Fibroblast of lung (primary cell): ENCODE measurements around the gene KIF1C. TPM values are rescaled to one million over a fixed set of nuclear protein-coding genes. Genes with fewer than 3 reads are reported as not detected.

Experiments used
- DNase-seq, 2 donors: peaks; one replicate each; pipeline versions ENCODE4 v3.0.0 to v3.0.0-alpha.2; 2010; ENCODE audit warnings: low read depth in 2 of 2
- H2AFZ ChIP-seq: 2 replicates; pipeline ENCODE4 v1.5.1; 2012; ENCODE audit warnings: low read length, control low read depth, inconsistent platforms
- H3K27ac ChIP-seq: 2 replicates; pipeline ENCODE4 v1.5.1; 2011; ENCODE audit warnings: low read length, control low read depth; ENCODE audit not compliant: insufficient read depth
- H3K27me3 ChIP-seq: 2 replicates; pipeline ENCODE4 v1.5.1; 2011; ENCODE audit warnings: mild to moderate bottlenecking, low read length; ENCODE audit not compliant: control insufficient read depth, insufficient read depth
- H3K36me3 ChIP-seq: 2 replicates; pipeline ENCODE4 v1.5.1; 2011; ENCODE audit warnings: low read length; ENCODE audit not compliant: control insufficient read depth, insufficient read depth
- H3K4me1 ChIP-seq: 2 replicates; pipeline ENCODE4 v1.5.1; 2011; ENCODE audit warnings: low read length; ENCODE audit not compliant: control insufficient read depth, insufficient read depth; ENCODE audit errors: extremely low read depth
- H3K4me2 ChIP-seq: 2 replicates; pipeline ENCODE4 v1.5.1; 2011; ENCODE audit warnings: low read length, control low read depth; ENCODE audit not compliant: insufficient read depth; ENCODE audit errors: extremely low read depth
- H3K4me3 ChIP-seq, 4 experiments: fragments of 200-600 bp in 1 of 4; sonication (generic) in 1 of 4; replicated peaks in 1 of 4; 2 replicates each; pipeline ENCODE4 v1.5.1; 2011 to 2016; ENCODE audit warnings: low read length in 4 of 4, low read depth in 3 of 4, mild to moderate bottlenecking in 3 of 4, control low read depth in 2 of 4, inconsistent platforms in 1 of 4, mixed read lengths in 1 of 4; ENCODE audit not compliant: insufficient read depth in 1 of 4; ENCODE audit errors: control extremely low read depth in 1 of 4
- H3K79me2 ChIP-seq: 2 replicates; pipeline ENCODE4 v1.5.1; 2012; ENCODE audit warnings: mild to moderate bottlenecking, low read length, inconsistent platforms; ENCODE audit not compliant: control insufficient read depth, insufficient read depth
- H3K9ac ChIP-seq: 2 replicates; pipeline ENCODE4 v1.5.1; 2011; ENCODE audit warnings: mild to moderate bottlenecking, low read length, control low read depth; ENCODE audit not compliant: insufficient read depth
- H3K9me3 ChIP-seq: 2 replicates; pipeline ENCODE4 v1.5.1; 2012; ENCODE audit warnings: low read depth, low read length; ENCODE audit not compliant: control insufficient read depth, insufficient read depth
- H4K20me1 ChIP-seq: 2 replicates; pipeline ENCODE4 v1.5.1; 2011; ENCODE audit warnings: low read length; ENCODE audit not compliant: control insufficient read depth, insufficient read depth; ENCODE audit errors: extremely low read depth
- EZH2 ChIP-seq: IDR thresholded peaks from 2 replicates; pipeline ENCODE4 v1.5.1; 2012; ENCODE audit warnings: low read length, control low read depth, mild to moderate bottlenecking; ENCODE audit errors: missing control alignments
- polyA plus RNA-seq, 2 donors: library from polyadenylated mRNA; depleted of rRNA in 1 of 2; stranded (reverse) in 1 of 2; unstranded in 1 of 2; fragments of >200 nt; gene quantifications; 2 replicates each; pipeline ENCODE4 v1.2.1, GENCODE V29; 2011 to 2012; ENCODE audit warnings: missing spikeins in 1 of 2
- total RNA-seq: library from RNA; depleted of rRNA; stranded (reverse); fragments of >200 nt; gene quantifications from 2 replicates; pipeline ENCODE4 v1.2.1, GENCODE V29; 2014
- TF ChIP-seq, protein P1 (sequence below), 2 donors: IDR thresholded peaks in 1 of 2; conservative IDR thresholded peaks in 1 of 2; 1 replicate in 1 of 2; 2 replicates in 1 of 2; pipeline ENCODE4 v1.5.1; 2011 to 2012; ENCODE audit warnings: low read length in 2 of 2, control low read depth in 1 of 2, inconsistent platforms in 1 of 2, low read depth in 1 of 2, mild to moderate bottlenecking in 1 of 2

The KIF1C gene
- total and polyA plus RNA-seq, 2 donors (not counting 1 experiment from before 2014, with no cell fraction given), result 70.5 to 86.0 TPM

DNA sequence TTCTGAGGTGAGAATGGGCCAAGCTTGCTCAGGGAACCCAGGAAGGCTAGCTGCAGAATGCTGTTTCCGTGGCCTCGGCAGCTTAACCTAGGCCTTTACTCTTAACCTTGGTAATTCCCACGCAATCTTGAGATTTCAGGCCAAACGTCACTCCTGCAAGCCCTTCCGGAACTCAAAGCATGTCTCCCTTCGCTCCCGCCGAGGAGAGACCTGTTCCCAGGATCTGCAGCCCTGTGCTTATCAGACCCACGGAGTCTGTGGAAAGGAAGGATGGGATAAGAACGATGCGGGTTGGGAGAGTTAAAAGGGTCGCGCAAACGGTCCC is 80.0 kb downstream of the KIF1C start:
- peak overlapping the region; percentile 83 for H3K4me2 ChIP-seq
- no peak overlapping the region for H3K27ac ChIP-seq
- no peaks in the 10 kb centered on the region for H3K9me3 ChIP-seq
- H3K79me2 ChIP-seq, result no peaks in the 10 kb centered on the region
- TF ChIP-seq, protein P1, sequence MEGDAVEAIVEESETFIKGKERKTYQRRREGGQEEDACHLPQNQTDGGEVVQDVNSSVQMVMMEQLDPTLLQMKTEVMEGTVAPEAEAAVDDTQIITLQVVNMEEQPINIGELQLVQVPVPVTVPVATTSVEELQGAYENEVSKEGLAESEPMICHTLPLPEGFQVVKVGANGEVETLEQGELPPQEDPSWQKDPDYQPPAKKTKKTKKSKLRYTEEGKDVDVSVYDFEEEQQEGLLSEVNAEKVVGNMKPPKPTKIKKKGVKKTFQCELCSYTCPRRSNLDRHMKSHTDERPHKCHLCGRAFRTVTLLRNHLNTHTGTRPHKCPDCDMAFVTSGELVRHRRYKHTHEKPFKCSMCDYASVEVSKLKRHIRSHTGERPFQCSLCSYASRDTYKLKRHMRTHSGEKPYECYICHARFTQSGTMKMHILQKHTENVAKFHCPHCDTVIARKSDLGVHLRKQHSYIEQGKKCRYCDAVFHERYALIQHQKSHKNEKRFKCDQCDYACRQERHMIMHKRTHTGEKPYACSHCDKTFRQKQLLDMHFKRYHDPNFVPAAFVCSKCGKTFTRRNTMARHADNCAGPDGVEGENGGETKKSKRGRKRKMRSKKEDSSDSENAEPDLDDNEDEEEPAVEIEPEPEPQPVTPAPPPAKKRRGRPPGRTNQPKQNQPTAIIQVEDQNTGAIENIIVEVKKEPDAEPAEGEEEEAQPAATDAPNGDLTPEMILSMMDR (conservative IDR thresholded peaks at IDR 0.05 in 1 of 2, IDR thresholded peaks at IDR 0.05 in 1 of 2; ENCODE audit: low read depth in 1 of 2, low read length in 2 of 2), result no peak
- TF ChIP-seq EZH2, result no peak
- no peaks in the 10 kb centered on the region for H3K27me3 ChIP-seq
- no peaks in the 10 kb centered on the region for H4K20me1 ChIP-seq
- H3K9ac ChIP-seq, result no peak overlapping the region
- peak overlapping the region; percentile 41 to 79 (median 74) for H3K4me3 ChIP-seq
- DNase-seq, result no peak
- peak overlapping the region; percentile 81 for H2AFZ ChIP-seq
- H3K4me1 ChIP-seq, result no peaks in the 10 kb centered on the region
- no peaks in the 10 kb centered on the region for H3K36me3 ChIP-seq

Other genes starting within 250 kb of the KIF1C start
- not detected in 2 replicates for gene TM4SF5, start 226.1 kb upstream of the KIF1C start, total RNA-seq
- not detected in 2 replicates for gene TM4SF5, start 226.1 kb upstream of the KIF1C start, polyA plus RNA-seq
- 0.33 and 1.5 TPM in 2 replicates for gene VMO1, start 211.6 kb upstream of the KIF1C start, total RNA-seq
- 0.40 TPM in 1 of 2 replicates, not detected in the other for gene VMO1, start 211.6 kb upstream of the KIF1C start, polyA plus RNA-seq
- not detected in 2 replicates for gene GLTPD2, start 209.0 kb upstream of the KIF1C start, total RNA-seq
- not detected in 2 replicates for gene GLTPD2, start 209.0 kb upstream of the KIF1C start, polyA plus RNA-seq
- gene PSMB6, start 201.8 kb upstream of the KIF1C start, total RNA-seq, result 110 and 163 TPM in 2 replicates
- 184 and 272 TPM in 2 replicates for gene PSMB6, start 201.8 kb upstream of the KIF1C start, polyA plus RNA-seq
- gene PLD2, start 190.8 kb upstream of the KIF1C start, total RNA-seq, result 13.6 and 14.9 TPM in 2 replicates
- 12.7 and 14.3 TPM in 2 replicates for gene PLD2, start 190.8 kb upstream of the KIF1C start, polyA plus RNA-seq
- 15.9 and 28.6 TPM in 2 replicates for gene MINK1, start 164.6 kb upstream of the KIF1C start, total RNA-seq
- 27.2 and 35.6 TPM in 2 replicates for gene MINK1, start 164.6 kb upstream of the KIF1C start, polyA plus RNA-seq
- gene C17orf107, start 98.4 kb upstream of the KIF1C start, total RNA-seq, result 1.8 and 2.3 TPM in 2 replicates
- gene C17orf107, start 98.4 kb upstream of the KIF1C start, polyA plus RNA-seq, result 0.34 and 0.67 TPM in 2 replicates
- gene CHRNE, start 94.9 kb upstream of the KIF1C start, total RNA-seq, result 0.51 and 0.66 TPM in 2 replicates
- gene CHRNE, start 94.9 kb upstream of the KIF1C start, polyA plus RNA-seq, result 0.19 and 0.23 TPM in 2 replicates
- not detected in 2 replicates for gene GP1BA, start 65.7 kb upstream of the KIF1C start, total RNA-seq
- not detected in 2 replicates for gene GP1BA, start 65.7 kb upstream of the KIF1C start, polyA plus RNA-seq
- gene SLC25A11, start 57.9 kb upstream of the KIF1C start, total RNA-seq, result 50.3 and 59.3 TPM in 2 replicates
- gene SLC25A11, start 57.9 kb upstream of the KIF1C start, polyA plus RNA-seq, result 29.2 and 45.8 TPM in 2 replicates
- gene RNF167, start 57.7 kb upstream of the KIF1C start, total RNA-seq, result 13.6 and 22.8 TPM in 2 replicates
- gene RNF167, start 57.7 kb upstream of the KIF1C start, polyA plus RNA-seq, result 52.6 and 83.5 TPM in 2 replicates
- 258 and 422 TPM in 2 replicates for gene PFN1, start 49.4 kb upstream of the KIF1C start, total RNA-seq
- gene PFN1, start 49.4 kb upstream of the KIF1C start, polyA plus RNA-seq, result 870 and 1,199 TPM in 2 replicates
- 1.8 and 4.3 TPM in 2 replicates for gene ENO3, start 46.8 kb upstream of the KIF1C start, total RNA-seq
- gene ENO3, start 46.8 kb upstream of the KIF1C start, polyA plus RNA-seq, result 2.0 and 2.3 TPM in 2 replicates
- 42.9 and 62.8 TPM in 2 replicates for gene SPAG7, start 30.1 kb upstream of the KIF1C start, total RNA-seq
- gene SPAG7, start 30.1 kb upstream of the KIF1C start, polyA plus RNA-seq, result 80.8 and 83.0 TPM in 2 replicates
- 8.5 and 18.3 TPM in 2 replicates for gene CAMTA2, start 10.3 kb upstream of the KIF1C start, total RNA-seq
- gene CAMTA2, start 10.3 kb upstream of the KIF1C start, polyA plus RNA-seq, result 12.4 and 16.1 TPM in 2 replicates
- gene INCA1, start 428 bp upstream of the KIF1C start, total RNA-seq, result 0.26 and 0.33 TPM in 2 replicates
- 0.28 and 0.38 TPM in 2 replicates for gene INCA1, start 428 bp upstream of the KIF1C start, polyA plus RNA-seq
- 0.26 and 0.66 TPM in 2 replicates for gene SLC52A1, start 37.5 kb downstream of the KIF1C start, total RNA-seq
- gene SLC52A1, start 37.5 kb downstream of the KIF1C start, polyA plus RNA-seq, result not detected in 2 replicates
- gene ZFP3, start 80.5 kb downstream of the KIF1C start, total RNA-seq, result 2.1 and 3.1 TPM in 2 replicates
- gene ZFP3, start 80.5 kb downstream of the KIF1C start, polyA plus RNA-seq, result 2.2 and 2.6 TPM in 2 replicates
- 7.2 and 7.3 TPM in 2 replicates for gene ZNF232, start 113.9 kb downstream of the KIF1C start, total RNA-seq
- 4.2 and 4.6 TPM in 2 replicates for gene ZNF232, start 113.9 kb downstream of the KIF1C start, polyA plus RNA-seq
- gene USP6, start 118.1 kb downstream of the KIF1C start, total RNA-seq, result not detected in 2 replicates
- gene USP6, start 118.1 kb downstream of the KIF1C start, polyA plus RNA-seq, result 0.01 TPM in 1 of 2 replicates, not detected in the other
- 7.7 and 8.3 TPM in 2 replicates for gene ZNF594, start 193.9 kb downstream of the KIF1C start, total RNA-seq
- 1.7 and 2.9 TPM in 2 replicates for gene ZNF594, start 193.9 kb downstream of the KIF1C start, polyA plus RNA-seq
- not detected in 2 replicates for gene SCIMP, start 236.9 kb downstream of the KIF1C start, total RNA-seq
- gene SCIMP, start 236.9 kb downstream of the KIF1C start, polyA plus RNA-seq, result not detected in 2 replicates